GM19468 (cell line): ENCODE data around the gene HES4.
"Not testable (repeated sequence)": the region's sequence is repeated elsewhere in the genome, so short reads cannot be mapped to it uniquely, and the experiment has no call there.

ENCODE experiments used
- ATAC-seq: cut with Tn5 transposase; IDR thresholded peaks from one replicate; pipeline ENCODE4 v1.9.1; 2021; ENCODE audit warnings: mild to moderate bottlenecking, moderate library complexity, moderate number of reproducible peaks; ENCODE audit not compliant: unreplicated experiment; ENCODE audit errors: extremely low read depth

HES4 gene

GRCh38 chr1:1019122-1019999 is 19.5 kb upstream of the HES4 start:
- peak; percentile 54 for ATAC-seq

DNA sequence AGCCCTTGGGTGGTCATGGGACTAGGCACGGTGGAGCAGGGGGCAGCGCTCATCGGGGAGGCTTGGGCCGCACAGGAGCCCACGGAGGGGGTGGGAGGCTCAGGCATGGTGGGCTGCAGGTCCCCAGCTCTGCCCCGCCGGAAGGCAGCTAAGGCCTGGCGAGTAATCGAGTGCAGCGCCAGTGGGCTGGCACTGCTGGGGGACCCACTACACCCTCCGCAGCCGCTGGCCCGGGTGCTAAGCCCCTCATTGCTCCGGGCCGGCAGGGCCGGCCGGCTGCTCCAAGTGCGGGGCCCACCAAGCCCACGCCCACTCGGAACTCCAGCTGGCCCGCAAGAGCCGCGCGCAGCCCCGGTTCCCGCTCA is 18.4 kb upstream of the HES4 start:
- not testable (repeated sequence) for ATAC-seq

DNA sequence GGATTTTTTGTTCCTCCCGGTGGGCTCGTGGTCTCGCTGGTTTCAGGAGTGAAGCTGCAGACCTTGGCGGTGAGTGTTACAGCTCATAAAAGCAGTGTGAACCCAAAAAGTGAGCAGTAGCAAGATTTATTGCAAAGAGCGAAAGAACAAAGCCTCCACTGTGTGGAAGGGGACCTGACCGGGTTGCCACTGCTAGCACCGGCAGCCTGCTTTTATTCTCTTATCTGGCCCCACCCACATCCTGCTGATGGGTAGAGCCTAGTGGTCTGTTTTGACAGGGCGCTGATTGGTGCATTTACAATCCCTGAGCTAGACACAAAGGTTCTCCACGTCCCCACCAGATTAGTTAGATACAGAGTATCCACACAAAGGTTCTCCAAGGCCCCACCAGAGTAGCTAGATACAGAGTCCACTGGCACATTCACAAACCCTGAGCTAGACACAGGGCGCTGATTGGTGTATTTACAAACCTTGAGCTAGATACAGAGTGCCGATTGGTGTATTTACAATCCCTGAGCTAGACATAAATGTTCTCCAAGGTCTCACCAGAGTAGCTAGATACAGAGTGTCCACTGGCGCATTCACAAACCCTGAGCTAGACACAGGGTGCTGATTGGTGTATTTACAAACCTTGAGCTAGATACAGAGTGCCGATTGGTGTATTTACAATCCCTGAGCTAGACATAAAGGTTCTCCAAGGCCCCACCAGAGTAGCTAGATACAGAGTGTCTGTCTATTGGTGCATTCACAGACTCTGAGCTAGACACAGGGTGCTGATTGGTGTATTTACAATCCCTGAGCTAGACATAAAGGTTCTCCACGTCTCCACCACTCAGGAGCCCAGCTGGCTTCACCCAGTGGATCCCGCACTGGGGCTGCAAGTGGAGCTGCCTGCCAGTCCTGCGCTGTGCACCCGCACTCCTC is 17.8 kb upstream of the HES4 start:
- not testable (repeated sequence) for ATAC-seq

DNA sequence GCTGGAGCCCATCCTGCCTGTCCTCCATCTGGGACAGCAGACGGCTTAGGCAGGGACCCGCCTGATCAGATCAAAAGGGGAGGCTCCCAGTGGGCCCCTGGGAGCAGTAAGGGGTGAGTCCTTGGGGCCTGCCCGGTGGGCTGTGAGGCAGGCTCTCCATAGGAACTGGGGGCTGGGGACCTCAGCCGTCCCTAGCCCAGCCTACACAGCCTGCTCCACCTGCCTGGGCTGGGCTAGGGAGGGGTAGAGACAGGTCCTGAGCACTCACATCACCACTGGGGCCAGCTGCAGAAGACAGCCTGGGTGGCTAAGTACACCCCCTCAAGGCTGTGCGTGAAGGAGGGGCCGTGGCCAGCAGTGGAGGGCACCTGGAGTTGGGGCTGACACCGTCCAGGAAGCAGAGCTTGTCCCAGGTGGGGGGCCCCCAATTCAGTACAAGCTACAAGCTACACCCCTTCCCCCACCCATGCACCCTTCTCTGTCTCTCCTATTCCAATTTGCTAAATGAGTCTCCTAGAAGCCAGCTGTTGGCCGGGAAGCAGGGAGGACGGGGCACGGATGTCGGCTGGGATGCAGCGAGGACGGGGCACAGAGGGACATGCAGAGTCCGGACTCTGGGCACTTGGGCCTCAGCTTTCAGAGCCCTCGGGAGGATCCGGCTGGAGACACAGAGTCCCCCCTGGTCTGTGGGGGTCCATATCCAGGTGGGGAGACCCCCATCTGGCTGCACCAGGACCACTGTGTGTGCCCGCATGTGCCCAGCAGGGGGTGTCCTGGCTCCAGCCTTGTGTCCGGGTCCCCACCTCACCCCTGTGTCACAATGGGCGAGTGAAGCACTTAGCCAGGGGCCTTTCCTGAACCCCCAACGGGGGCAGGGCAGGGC is 15.1 kb upstream of the HES4 start:
- ATAC-seq, result no peak

DNA sequence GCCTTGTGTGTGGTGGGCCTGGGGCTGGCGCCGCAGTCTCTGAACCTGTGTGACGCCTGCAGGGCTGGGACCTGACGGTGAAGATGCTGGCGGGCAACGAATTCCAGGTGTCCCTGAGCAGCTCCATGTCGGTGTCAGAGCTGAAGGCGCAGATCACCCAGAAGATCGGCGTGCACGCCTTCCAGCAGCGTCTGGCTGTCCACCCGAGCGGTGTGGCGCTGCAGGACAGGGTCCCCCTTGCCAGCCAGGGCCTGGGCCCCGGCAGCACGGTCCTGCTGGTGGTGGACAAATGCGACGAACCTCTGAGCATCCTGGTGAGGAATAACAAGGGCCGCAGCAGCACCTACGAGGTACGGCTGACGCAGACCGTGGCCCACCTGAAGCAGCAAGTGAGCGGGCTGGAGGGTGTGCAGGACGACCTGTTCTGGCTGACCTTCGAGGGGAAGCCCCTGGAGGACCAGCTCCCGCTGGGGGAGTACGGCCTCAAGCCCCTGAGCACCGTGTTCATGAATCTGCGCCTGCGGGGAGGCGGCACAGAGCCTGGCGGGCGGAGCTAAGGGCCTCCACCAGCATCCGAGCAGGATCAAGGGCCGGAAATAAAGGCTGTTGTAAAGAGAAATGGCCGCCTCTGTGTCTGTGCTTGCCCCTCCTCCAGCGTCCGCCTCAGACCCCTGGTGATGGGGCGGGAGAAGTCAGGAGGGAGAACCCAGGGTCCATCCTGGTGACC is 14.2 kb upstream of the HES4 start:
- no peak for ATAC-seq

DNA sequence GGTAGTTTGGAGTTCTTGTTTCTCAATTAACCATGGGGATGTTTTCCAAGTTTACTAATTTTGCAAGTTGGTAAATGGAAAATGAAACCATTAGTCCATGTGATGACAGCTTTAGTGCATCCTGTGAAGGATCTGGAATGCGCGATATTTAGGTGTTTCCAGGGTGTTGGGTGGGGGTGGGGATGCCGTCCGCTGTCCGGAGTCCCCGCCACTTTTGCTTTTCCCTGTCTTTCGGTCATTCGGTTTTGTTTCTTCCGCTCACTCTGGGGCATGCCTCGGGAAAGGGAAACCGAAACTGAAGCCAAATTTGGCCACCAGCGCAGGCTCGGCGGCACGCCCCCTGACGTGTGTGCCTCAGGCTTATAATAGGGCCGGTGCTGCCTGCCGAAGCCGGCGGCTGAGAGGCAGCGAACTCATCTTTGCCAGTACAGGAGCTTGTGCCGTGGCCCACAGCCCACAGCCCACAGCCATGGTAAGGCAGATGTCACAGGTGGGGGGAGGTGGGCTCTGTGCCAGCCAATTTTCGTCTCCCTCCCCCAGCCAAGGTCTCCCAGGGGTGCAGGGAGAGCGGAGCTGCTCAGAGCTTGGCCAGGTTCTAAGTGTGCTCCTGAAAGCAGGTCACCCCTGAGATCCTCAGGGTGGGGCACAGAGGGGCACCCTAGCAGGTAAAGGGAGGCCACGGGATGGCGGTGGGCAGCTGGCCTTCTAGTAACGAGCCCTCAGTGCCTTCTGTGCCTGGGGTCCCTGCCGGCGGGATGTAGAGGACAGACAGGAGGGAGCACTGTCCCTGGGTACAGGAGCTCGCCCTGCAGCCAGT is 13.4 kb upstream of the HES4 start, which contains the start of gene ISG15:
TSS of gene ISG15 (plus strand) at position 393 of the 817 bp plus-strand sequence. CDS start at position 470, 77 bp downstream.
- peak; percentile 89 for ATAC-seq

GRCh38 chr1:1012736-1013104 is 12.8 kb upstream of the HES4 start:
- ATAC-seq, result not testable (repeated sequence)

DNA sequence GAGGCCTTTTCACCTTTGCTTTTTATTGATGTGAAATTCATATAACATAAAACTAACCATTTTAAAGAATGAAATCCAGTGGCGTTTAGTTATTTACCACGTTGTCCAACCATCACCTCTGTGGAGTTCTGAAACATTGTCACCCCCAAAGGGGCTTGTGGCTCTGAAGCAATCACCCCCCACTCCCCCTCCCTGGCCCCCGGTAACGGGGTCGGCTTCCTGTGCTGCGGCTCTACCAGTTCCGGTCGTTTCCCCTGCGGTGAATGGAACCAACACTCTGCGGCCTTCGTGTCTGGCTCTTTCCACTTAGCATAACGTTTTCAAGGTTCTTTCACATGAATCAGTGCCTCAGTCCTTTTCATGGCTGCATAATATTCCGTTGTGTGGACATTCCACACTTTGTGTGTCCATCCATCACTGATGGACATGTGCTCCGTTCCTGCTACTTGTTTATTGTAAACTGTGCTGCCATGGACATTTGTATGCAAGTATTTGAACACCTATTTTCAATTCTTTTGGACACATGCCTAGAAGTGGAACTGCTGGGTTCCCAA is 11.6 kb upstream of the HES4 start:
- no peak for ATAC-seq

- ATAC-seq, result not testable (repeated sequence)
Measured at GRCh38 chr1:1010131-1010530, 10.2 kb upstream of the HES4 start.

DNA sequence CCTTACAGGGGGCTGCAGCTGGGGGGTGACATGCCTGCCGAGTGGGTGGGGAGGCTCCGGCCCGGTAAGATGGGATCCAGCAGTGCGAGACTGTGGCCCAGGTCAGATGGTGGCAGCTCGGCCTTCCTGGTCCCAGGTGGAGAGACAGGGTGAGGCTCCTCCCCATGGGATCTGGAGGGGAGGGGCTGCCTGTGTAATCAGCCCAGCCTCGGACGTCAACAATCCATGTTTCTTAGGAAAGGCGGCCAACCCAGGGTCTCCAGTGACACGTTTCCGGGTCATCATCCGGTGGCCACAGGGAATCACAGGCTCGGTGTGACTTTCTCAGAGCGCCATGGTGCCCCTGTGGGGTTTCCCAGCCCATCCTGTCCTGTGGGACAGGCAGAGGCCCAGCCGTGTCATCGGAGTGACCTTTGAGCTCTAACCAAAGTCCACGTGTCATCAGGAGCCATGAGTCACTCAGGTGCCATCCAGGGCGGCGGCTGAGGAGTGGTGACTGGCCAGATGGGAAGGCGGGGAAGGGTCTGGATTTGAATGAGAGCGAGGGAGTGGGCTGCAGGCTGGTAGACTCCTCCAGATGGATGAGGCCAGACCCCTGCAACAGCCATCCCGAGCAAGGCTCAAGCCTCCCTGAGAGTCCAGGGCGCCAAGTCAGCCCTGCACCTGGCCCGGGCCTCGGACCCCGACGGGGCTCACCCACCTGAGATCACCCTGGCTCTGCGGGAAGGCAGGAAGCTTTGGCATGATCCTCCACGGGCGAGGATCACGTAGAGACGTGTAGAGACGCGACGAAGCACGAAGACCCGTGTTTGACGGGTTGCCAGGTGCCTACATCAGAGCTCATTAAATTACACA is 6.6 kb upstream of the HES4 start:
- no peak for ATAC-seq

DNA sequence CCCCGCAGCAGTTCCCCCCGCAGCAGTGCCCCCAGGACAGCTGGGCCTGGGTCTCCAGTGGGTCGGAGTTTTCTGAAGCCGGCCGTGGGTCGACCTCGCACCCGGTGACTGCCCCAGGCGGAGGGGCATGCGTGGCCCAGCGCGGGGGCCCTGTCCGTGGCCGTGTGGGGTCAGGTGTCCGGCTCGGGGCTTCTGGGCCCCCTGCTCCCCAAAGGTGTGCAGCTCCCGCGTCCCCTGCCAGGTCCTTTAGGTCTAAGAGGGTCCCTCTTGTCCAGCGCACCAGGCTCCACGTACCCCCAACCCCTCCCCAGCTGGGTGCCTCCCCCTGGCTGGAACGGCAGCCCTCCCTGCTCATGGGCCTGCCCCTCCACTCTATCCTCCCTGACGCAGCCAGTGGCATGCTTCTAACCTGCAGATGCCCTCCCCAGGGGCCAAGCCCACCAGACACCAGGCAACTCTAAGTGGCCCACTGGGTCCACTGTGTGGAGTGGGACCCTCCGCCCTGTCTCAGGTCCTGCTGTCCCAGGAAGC is 5.9 kb upstream of the HES4 start:
- ATAC-seq, result no peak

DNA sequence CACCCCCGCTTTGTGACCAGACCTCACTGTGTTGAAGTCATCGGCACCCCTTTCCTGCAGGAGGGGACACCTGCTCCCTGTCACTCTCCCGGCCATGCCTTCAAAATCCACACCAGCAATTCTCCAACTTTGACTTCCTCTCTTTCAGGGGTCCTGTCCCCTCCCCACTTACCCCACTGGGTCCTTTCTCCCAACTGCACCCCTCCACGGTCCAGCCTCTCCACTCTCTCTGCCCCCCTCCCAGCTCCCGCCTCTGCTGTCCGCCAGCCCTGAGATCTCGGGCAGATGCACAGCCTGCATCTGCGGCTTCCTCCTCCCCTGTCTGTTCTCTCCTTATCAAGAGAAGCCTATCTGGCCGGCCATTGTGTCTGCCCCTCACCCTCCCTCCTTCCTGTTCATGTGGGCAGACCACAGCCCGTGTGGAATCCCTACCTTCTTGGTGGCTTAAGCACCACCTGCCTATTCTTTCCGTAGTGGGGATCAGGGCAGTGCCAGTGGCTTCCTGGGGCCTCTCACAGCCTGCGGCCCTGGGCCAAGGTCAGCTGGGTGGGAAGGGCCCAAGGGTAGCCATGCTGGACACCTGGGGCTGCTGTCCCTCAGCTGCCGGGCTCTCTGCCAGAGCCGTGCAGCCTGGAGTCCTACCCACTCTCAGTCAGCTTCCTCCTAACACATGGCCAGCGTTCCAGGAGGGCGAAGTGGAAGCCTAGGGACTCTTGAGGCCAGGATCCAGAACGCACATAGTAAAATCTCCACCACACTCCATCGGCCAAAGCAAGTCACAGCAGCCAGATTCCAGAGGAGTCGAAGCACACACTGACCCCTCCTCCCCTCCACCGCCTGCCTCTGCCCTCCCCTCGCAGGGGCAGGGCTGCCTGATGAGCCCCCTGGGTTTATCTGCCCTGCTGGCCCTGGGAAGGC is 5.1 kb upstream of the HES4 start:
- ATAC-seq, result no peak

- no peak for ATAC-seq
Measured at GRCh38 chr1:1004420-1004779, 4.5 kb upstream of the HES4 start.

- ATAC-seq, result no peak
Measured at GRCh38 chr1:1003618-1004419, 3.9 kb upstream of the HES4 start.

- no peak for ATAC-seq
Measured at GRCh38 chr1:1001057-1001783, 1.3 kb upstream of the HES4 start.
